Choroid plexus epithelial cell (primary cell): ENCODE results near the gene STXBP5.

ENCODE experiments used
- DNase-seq: peaks from one replicate; pipeline ENCODE4 v3.0.0-alpha.2; 2010; ENCODE audit warnings: low read depth
- H3K4me3 ChIP-seq: 2 replicates; pipeline ENCODE4 v1.5.1; 2011; ENCODE audit warnings: low read depth, mild to moderate bottlenecking, control low read depth, low read length, moderate library complexity
- TF ChIP-seq, protein P1 (sequence below): conservative IDR thresholded peaks from 2 replicates; pipeline ENCODE4 v1.5.1; 2011; ENCODE audit warnings: low read depth, mild to moderate bottlenecking, control low read depth, inconsistent platforms, low read length, moderate library complexity

Gene STXBP5

GRCh38 chr6:147202516-147203310 lies 1.5 kb upstream of the STXBP5 start:
- TF ChIP-seq, protein P1, sequence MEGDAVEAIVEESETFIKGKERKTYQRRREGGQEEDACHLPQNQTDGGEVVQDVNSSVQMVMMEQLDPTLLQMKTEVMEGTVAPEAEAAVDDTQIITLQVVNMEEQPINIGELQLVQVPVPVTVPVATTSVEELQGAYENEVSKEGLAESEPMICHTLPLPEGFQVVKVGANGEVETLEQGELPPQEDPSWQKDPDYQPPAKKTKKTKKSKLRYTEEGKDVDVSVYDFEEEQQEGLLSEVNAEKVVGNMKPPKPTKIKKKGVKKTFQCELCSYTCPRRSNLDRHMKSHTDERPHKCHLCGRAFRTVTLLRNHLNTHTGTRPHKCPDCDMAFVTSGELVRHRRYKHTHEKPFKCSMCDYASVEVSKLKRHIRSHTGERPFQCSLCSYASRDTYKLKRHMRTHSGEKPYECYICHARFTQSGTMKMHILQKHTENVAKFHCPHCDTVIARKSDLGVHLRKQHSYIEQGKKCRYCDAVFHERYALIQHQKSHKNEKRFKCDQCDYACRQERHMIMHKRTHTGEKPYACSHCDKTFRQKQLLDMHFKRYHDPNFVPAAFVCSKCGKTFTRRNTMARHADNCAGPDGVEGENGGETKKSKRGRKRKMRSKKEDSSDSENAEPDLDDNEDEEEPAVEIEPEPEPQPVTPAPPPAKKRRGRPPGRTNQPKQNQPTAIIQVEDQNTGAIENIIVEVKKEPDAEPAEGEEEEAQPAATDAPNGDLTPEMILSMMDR: no peak
- peak overlapping the region; percentile 84 for H3K4me3 ChIP-seq
- peak; percentile 99 for DNase-seq

DNA sequence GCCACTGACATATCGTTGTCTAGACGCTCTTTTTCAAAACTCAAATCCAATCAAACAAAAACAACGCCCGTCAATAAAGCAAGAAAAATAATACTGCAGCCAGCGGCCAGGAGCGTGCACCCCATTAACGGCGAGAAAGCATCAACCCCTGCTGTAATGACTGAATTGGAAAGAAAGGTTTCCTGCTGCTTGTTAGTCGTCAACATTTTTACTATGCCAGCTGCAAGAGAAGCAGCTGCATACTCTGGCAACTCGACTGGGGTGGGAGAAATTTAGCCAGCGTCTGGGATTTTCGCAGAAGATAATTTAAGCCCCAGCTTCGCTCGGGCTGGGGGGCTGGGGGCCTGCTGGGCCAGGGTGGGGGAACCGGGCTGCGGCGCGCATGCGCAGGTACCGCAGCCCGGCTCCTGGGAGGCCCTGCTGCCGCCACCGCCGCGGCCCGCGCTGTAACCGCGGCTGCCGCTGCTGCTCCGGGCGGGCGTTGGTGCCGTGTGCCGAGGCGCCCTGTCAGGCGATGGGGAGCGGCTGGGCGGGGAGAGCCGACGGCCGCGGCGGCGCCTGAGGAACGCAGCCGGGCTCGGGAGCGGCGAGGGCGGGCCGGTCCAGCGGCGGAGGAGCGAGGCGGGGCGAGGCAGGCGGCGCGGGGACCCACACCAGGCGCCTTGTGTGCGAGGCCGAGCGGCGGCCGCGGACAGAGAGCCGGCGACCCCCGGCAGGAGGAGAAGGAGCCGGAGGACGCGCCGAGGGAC lies 732 bp upstream of the STXBP5 start:
- TF ChIP-seq, protein P1: no peak
- peak overlapping the region; percentile 84 for H3K4me3 ChIP-seq
- DNase-seq: peak; percentile 83

DNA sequence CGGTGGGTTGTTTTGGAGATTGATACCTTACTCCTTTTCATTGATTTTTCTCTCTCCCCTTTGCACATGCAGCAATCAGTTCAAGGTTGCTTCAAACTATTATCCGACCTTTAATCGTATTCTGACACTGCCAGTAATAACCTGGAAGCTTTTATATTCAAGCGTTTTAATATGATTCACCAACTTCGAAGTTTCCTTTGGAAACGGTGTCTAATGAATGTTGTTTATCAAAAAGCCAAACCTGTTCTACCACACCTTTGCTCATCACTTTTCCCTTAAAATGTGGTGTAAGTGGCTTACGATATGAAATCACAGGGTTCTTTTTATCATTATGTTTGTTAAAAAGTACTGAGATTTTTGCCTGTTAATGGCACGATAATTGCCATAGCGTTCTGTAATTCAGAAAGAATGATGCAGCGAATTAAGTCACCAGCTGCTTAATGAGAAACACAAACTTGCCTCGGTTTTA lies 660 bp downstream of the STXBP5 start:
- no peak for DNase-seq
- TF ChIP-seq, protein P1: no peak
- H3K4me3 ChIP-seq: peak overlapping the region; percentile 84

DNA sequence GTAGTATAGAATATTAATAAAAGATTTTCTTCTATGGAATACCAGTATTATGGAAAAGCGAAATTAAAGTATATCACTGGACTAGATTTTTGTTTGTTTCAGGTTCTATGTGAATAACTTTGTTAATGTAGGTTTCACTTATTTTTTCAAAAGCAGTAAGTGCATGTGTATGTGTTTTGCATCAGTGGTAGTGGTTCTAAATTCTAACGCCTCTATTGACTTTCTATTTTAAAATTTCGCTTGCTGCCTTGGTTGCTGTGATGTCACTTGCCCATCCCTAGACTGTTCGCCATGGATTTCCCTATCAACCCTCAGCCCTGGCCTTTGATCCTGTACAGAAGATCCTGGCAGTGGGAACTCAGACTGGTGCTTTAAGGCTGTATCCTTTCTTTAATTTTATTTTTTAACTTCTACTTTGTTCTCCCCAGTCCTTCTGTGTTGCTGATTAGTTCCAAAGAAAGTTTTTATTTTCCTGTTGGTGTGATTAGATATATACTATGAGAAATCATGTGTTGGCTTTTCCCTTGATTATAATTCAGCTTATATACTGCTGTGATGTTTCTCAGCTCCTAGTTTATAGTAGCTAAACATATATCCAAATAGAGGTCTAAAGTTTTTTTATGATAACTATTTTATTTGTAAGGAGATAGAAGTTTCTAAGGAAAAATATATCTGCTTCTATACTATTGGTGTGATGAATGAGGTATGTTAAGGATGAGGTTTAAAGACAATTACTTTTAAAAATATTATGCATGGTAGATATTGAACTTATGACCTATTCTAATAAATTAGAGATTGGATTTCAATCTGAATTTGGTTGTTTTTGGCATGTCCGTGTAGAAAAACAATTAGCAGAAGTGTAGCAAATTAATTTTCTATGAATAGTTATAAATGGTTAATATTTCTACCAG lies 1.7 kb downstream of the STXBP5 start:
- peak overlapping the region; percentile 84 for H3K4me3 ChIP-seq
- TF ChIP-seq, protein P1: no peak
- DNase-seq: peak; percentile 61

- peak overlapping the region; percentile 33 for H3K4me3 ChIP-seq
- DNase-seq: peak; percentile 51
- TF ChIP-seq, protein P1: no peak
These were observed 3.1 kb downstream of the STXBP5 start for GRCh38 chr6:147207351-147207750.

- DNase-seq: no peak
- peak overlapping the region; percentile 33 for H3K4me3 ChIP-seq
- TF ChIP-seq, protein P1: no peak
These were observed 3.9 kb downstream of the STXBP5 start for GRCh38 chr6:147207837-147208754.
